Effector memory CD8-positive, alpha-beta T cell (primary cell): ENCODE results near the gene CPED1.
"Not testable (repeated sequence)": the region's sequence is repeated elsewhere in the genome, so short reads cannot be mapped to it uniquely, and the experiment has no call there.

Source experiments
- ATAC-seq: fragments of 150-1000 bp; cut with Tn5 transposase; replicated peaks from 2 replicates; pipeline ENCODE4 v1.10.0; 2021; ENCODE audit warnings: mild to moderate bottlenecking, moderate library complexity
- DNase-seq, 3 experiments: peaks; one replicate each; pipeline ENCODE4 v3.0.0; 2021
- H3K27ac Mint-ChIP-seq, 2 donors: one replicate each; pipeline ENCODE4 v1.8.0; 2022; ENCODE audit warnings: mild to moderate bottlenecking in 2 of 2, mixed read lengths in 2 of 2, moderate library complexity in 2 of 2
- H3K27me3 Mint-ChIP-seq, 2 donors: one replicate each; pipeline ENCODE4 v1.8.0; 2022; ENCODE audit warnings: mixed read lengths in 2 of 2
- H3K36me3 Mint-ChIP-seq: one replicate; pipeline ENCODE4 v1.8.0; 2022; ENCODE audit warnings: mild to moderate bottlenecking, moderate library complexity, mixed read lengths; ENCODE audit not compliant: insufficient read depth
- H3K4me1 Mint-ChIP-seq, 2 donors: one replicate each; pipeline ENCODE4 v1.8.0; 2022; ENCODE audit warnings: low read depth in 2 of 2, mixed read lengths in 2 of 2
- H3K4me3 Mint-ChIP-seq, 2 donors: one replicate each; pipeline ENCODE4 v1.8.0; 2022; ENCODE audit warnings: mild to moderate bottlenecking in 2 of 2, mixed read lengths in 2 of 2, moderate library complexity in 2 of 2
- H3K9me3 Mint-ChIP-seq, 2 donors: one replicate each; pipeline ENCODE4 v1.8.0; 2022; ENCODE audit warnings: mixed read lengths in 2 of 2

The CPED1 gene

GRCh38 chr7:121072826-121073225 is 84.3 kb downstream of the CPED1 start:
- Mint-ChIP-seq H3K4me3 (no peak overlapping the region), H3K27ac (no peak overlapping the region), H3K9me3 (no peaks in the 10 kb centered on the region), H3K4me1 (no peaks in the 10 kb centered on the region), H3K27me3 (peaks cover 41 to 56% of the 10 kb centered on the region in 2 donors), H3K36me3 (no peaks in the 10 kb centered on the region)
- ATAC-seq (no peak), DNase-seq (no peak)

- Mint-ChIP-seq H3K4me3 (no peak overlapping the region), H3K4me1 (no peaks in the 10 kb centered on the region)
These were observed 85.1 kb downstream of the CPED1 start for GRCh38 chr7:121073463-121074099.

GRCh38 chr7:121075424-121075841 is 86.9 kb downstream of the CPED1 start:
- not testable (repeated sequence) for H3K36me3 Mint-ChIP-seq, H3K27ac Mint-ChIP-seq, H3K4me3 Mint-ChIP-seq, ATAC-seq, DNase-seq, H3K4me1 Mint-ChIP-seq, H3K9me3 Mint-ChIP-seq
- H3K27me3 Mint-ChIP-seq = peaks cover 37 to 60% of the 10 kb centered on the region in 2 donors

More at GRCh38 chr7:121073463-121074099, 85.1 kb downstream of the CPED1 start:
- H3K27me3 Mint-ChIP-seq = peaks cover 42 to 64% of the 10 kb centered on the region in 2 donors
- no peaks in the 10 kb centered on the region for H3K36me3 Mint-ChIP-seq
- H3K27ac Mint-ChIP-seq = no peak overlapping the region
- no peaks in the 10 kb centered on the region for H3K9me3 Mint-ChIP-seq
- ATAC-seq (no peak), DNase-seq (no peak)

- no peak for DNase-seq
- Mint-ChIP-seq H3K9me3 (no peaks in the 10 kb centered on the region), H3K4me3 (no peak overlapping the region), H3K36me3 (no peaks in the 10 kb centered on the region), H3K27me3 (peaks cover 31 to 55% of the 10 kb centered on the region in 2 donors), H3K27ac (no peak overlapping the region), H3K4me1 (no peaks in the 10 kb centered on the region)
- no peak for ATAC-seq
These were observed 87.4 kb downstream of the CPED1 start for GRCh38 chr7:121075952-121076349.

GRCh38 chr7:121076350-121077164 is 88.0 kb downstream of the CPED1 start:
- H3K27me3 Mint-ChIP-seq = peaks cover 29 to 49% of the 10 kb centered on the region in 2 donors
- no peak overlapping the region for H3K27ac Mint-ChIP-seq
- H3K4me3 Mint-ChIP-seq = no peak overlapping the region
- no peaks in the 10 kb centered on the region for H3K4me1 Mint-ChIP-seq
- ATAC-seq (no peak), DNase-seq (no peak)
- no peaks in the 10 kb centered on the region for H3K9me3 Mint-ChIP-seq
- no peaks in the 10 kb centered on the region for H3K36me3 Mint-ChIP-seq

- H3K27me3 Mint-ChIP-seq = peaks cover 24 to 43% of the 10 kb centered on the region in 2 donors
- no peaks in the 10 kb centered on the region for H3K36me3 Mint-ChIP-seq
- no peak overlapping the region for H3K4me3 Mint-ChIP-seq
- no peak for ATAC-seq
- no peak overlapping the region for H3K27ac Mint-ChIP-seq
- no peaks in the 10 kb centered on the region for H3K4me1 Mint-ChIP-seq
- no peak for DNase-seq
- no peaks in the 10 kb centered on the region for H3K9me3 Mint-ChIP-seq
These were observed 88.7 kb downstream of the CPED1 start for GRCh38 chr7:121077165-121077630.

GRCh38 chr7:121078701-121079227 is 90.3 kb downstream of the CPED1 start:
- no peaks in the 10 kb centered on the region for H3K9me3 Mint-ChIP-seq
- DNase-seq (no peak), ATAC-seq (no peak)
- no peak overlapping the region for H3K4me3 Mint-ChIP-seq
- no peaks in the 10 kb centered on the region for H3K4me1 Mint-ChIP-seq
- no peaks in the 10 kb centered on the region for H3K36me3 Mint-ChIP-seq
- peaks cover 24 to 43% of the 10 kb centered on the region in 2 donors for H3K27me3 Mint-ChIP-seq
- H3K27ac Mint-ChIP-seq = no peak overlapping the region

- peaks cover 22 to 40% of the 10 kb centered on the region in 2 donors for H3K27me3 Mint-ChIP-seq
- ATAC-seq = no peak
These were observed 91.1 kb downstream of the CPED1 start for GRCh38 chr7:121079425-121080169.

GRCh38 chr7:121080257-121080912 is 91.9 kb downstream of the CPED1 start:
- Mint-ChIP-seq H3K4me1 (no peaks in the 10 kb centered on the region), H3K9me3 (no peaks in the 10 kb centered on the region), H3K36me3 (no peaks in the 10 kb centered on the region), H3K27ac (no peak overlapping the region), H3K27me3 (peaks cover 19 to 48% of the 10 kb centered on the region in 2 donors), H3K4me3 (no peak overlapping the region)
- DNase-seq (no peak), ATAC-seq (no peak)

More at GRCh38 chr7:121079425-121080169, 91.1 kb downstream of the CPED1 start:
- Mint-ChIP-seq H3K4me3 (no peak overlapping the region), H3K4me1 (no peaks in the 10 kb centered on the region), H3K9me3 (no peaks in the 10 kb centered on the region), H3K36me3 (no peaks in the 10 kb centered on the region), H3K27ac (no peak overlapping the region)
- DNase-seq = no peak

- Mint-ChIP-seq H3K27ac (no peak overlapping the region), H3K4me1 (no peaks in the 10 kb centered on the region), H3K4me3 (no peak overlapping the region), H3K27me3 (peaks cover 17 to 53% of the 10 kb centered on the region in 2 donors), H3K36me3 (no peaks in the 10 kb centered on the region), H3K9me3 (no peaks in the 10 kb centered on the region)
- DNase-seq (no peak), ATAC-seq (no peak)
These were observed 92.4 kb downstream of the CPED1 start for GRCh38 chr7:121080913-121081326.

GRCh38 chr7:121081327-121081936 is 92.9 kb downstream of the CPED1 start:
- H3K27ac Mint-ChIP-seq = no peak overlapping the region
- H3K36me3 Mint-ChIP-seq = no peaks in the 10 kb centered on the region
- ATAC-seq (peak; percentile 68), DNase-seq (no peak)
- no peak overlapping the region for H3K4me3 Mint-ChIP-seq
- H3K9me3 Mint-ChIP-seq = no peaks in the 10 kb centered on the region
- H3K4me1 Mint-ChIP-seq = no peaks in the 10 kb centered on the region
- peaks cover 15 to 50% of the 10 kb centered on the region in 2 donors for H3K27me3 Mint-ChIP-seq

- no peak for ATAC-seq
- DNase-seq = no peak
- Mint-ChIP-seq H3K4me1 (no peaks in the 10 kb centered on the region), H3K36me3 (no peaks in the 10 kb centered on the region), H3K4me3 (no peak overlapping the region), H3K27me3 (peaks cover 12 to 41% of the 10 kb centered on the region in 2 donors), H3K9me3 (no peaks in the 10 kb centered on the region), H3K27ac (no peak overlapping the region)
These were observed 94.0 kb downstream of the CPED1 start for GRCh38 chr7:121082400-121083101.
